Measurements from ENCODE around the gene INVS. TPM values are rescaled to one million over a fixed set of nuclear protein-coding genes. Genes with fewer than 3 reads are reported as not detected.

The INVS gene
- total RNA-seq, 1 experiment from 2014 or later, result 21.1 TPM

- TF ChIP-seq FOSL1 (IDR thresholded peaks at IDR 0.05; ENCODE audit: low read depth) (no peak), POLR2A (IDR thresholded peaks at IDR 0.05; ENCODE audit: borderline replicate concordance, extremely low read depth, insufficient read depth, insufficient read length) (no peak), RAD21 (IDR thresholded peaks at IDR 0.05; ENCODE audit: low read depth) (no peak), ZBTB33 (IDR thresholded peaks at IDR 0.05; ENCODE audit: extremely low read depth, insufficient replicate concordance, low read length) (no peak), SIN3A (IDR thresholded peaks at IDR 0.05; ENCODE audit: low read depth) (no peak), CBX3 (IDR thresholded peaks at IDR 0.05; ENCODE audit: low read depth) (no peak), ZNF274 (IDR thresholded peaks at IDR 0.05; ENCODE audit: low read depth, low read length) (no peak), SRF (IDR thresholded peaks at IDR 0.05; ENCODE audit: low read depth) (no peak), EZH2 (IDR thresholded peaks at IDR 0.05) (no peak)
- no peaks in the 10 kb centered on the region for H3K4me1 ChIP-seq (ENCODE audit: control insufficient read depth in 1 of 2, insufficient read depth in 2 of 2, low read length in 2 of 2)
- H3K9ac ChIP-seq (ENCODE audit: low read length), result no peak overlapping the region
- no TSS peak for BruUV-seq (replicated peaks)
- H3K4me3 ChIP-seq (replicated peaks in 1 of 2; ENCODE audit: low read depth in 1 of 2, low read length in 2 of 2), result no peak overlapping the region
- intact Hi-C loops (cut with micrococcal nuclease), result no loop called here
- no peaks in the 10 kb centered on the region for H3K27me3 ChIP-seq (ENCODE audit: insufficient read depth, low read length)
- H3K79me2 ChIP-seq (ENCODE audit: insufficient read depth, low read length), result no peaks in the 10 kb centered on the region
- no peak overlapping the region for H2AFZ ChIP-seq (ENCODE audit: low read depth, low read length, poor library complexity, severe bottlenecking)
- no peak for DNase-seq (ENCODE audit: low read depth, low spot score)
- H4K20me1 ChIP-seq (ENCODE audit: insufficient read depth), result no peaks in the 10 kb centered on the region
- ChIA-PET RAD21 (ENCODE audit: low non-redundant PET in 1 of 2, low total read pairs in 2 of 2, uncharacterized antibody in 2 of 2, unreplicated experiment in 2 of 2) (no interaction called here), CTCF (no interaction called here), POLR2A (no interaction called here)
- H3K9me3 ChIP-seq (ENCODE audit: control insufficient read depth in 1 of 2, insufficient read depth in 1 of 2, low read depth in 1 of 2, low read length in 2 of 2), result no peaks in the 10 kb centered on the region
- H3K9me2 ChIP-seq (ENCODE audit: insufficient read depth), result no peaks in the 10 kb centered on the region
- H3K4me2 ChIP-seq (ENCODE audit: low read length), result no peak overlapping the region
- H3K27ac ChIP-seq (ENCODE audit: low read depth, low read length), result no peak overlapping the region
- ATAC-seq, result no peak
- no peaks in the 10 kb centered on the region for H3K36me3 ChIP-seq (ENCODE audit: control insufficient read depth in 1 of 2, insufficient read depth in 2 of 2, low read length in 2 of 2)
Observed at GRCh38 chr9:100160021-100160420, 61.0 kb downstream of the INVS start.

GRCh38 chr9:100167176-100167575 is 68.1 kb downstream of the INVS start:
- Histone ChIP-seq H3K27me3 (ENCODE audit: insufficient read depth, low read length) (no peaks in the 10 kb centered on the region), H3K9ac (ENCODE audit: low read length) (no peak overlapping the region), H3K4me1 (ENCODE audit: control insufficient read depth in 1 of 2, insufficient read depth in 2 of 2, low read length in 2 of 2) (no peaks in the 10 kb centered on the region), H3K4me2 (ENCODE audit: low read length) (no peak overlapping the region), H3K9me2 (ENCODE audit: insufficient read depth) (no peaks in the 10 kb centered on the region), H3K4me3 (replicated peaks in 1 of 2; ENCODE audit: low read depth in 1 of 2, low read length in 2 of 2) (no peak overlapping the region), H3K79me2 (ENCODE audit: insufficient read depth, low read length) (no peaks in the 10 kb centered on the region), H2AFZ (ENCODE audit: low read depth, low read length, poor library complexity, severe bottlenecking) (no peak overlapping the region), H3K36me3 (ENCODE audit: control insufficient read depth in 1 of 2, insufficient read depth in 2 of 2, low read length in 2 of 2) (no peaks in the 10 kb centered on the region), H3K27ac (ENCODE audit: low read depth, low read length) (no peak overlapping the region), H4K20me1 (ENCODE audit: insufficient read depth) (no peaks in the 10 kb centered on the region), H3K9me3 (ENCODE audit: control insufficient read depth in 1 of 2, insufficient read depth in 1 of 2, low read depth in 1 of 2, low read length in 2 of 2) (no peaks in the 10 kb centered on the region)
- intact Hi-C loops (cut with micrococcal nuclease), result no loop called here
- POLR2A ChIA-PET, result no interaction called here
- no TSS peak for BruUV-seq (replicated peaks)
- DNase-seq (ENCODE audit: low read depth, low spot score) (no peak), ATAC-seq (no peak)
- RAD21 ChIA-PET (ENCODE audit: low non-redundant PET in 1 of 2, low total read pairs in 2 of 2, uncharacterized antibody in 2 of 2, unreplicated experiment in 2 of 2), result no interaction called here
- TF ChIP-seq REST (IDR thresholded peaks at IDR 0.05; ENCODE audit: low read depth) (no peak), FOSL1 (IDR thresholded peaks at IDR 0.05; ENCODE audit: low read depth) (no peak), TCF7L2 (IDR thresholded peaks at IDR 0.05; ENCODE audit: borderline replicate concordance, extremely low read depth, insufficient read depth, insufficient read length) (no peak), ELF1 (IDR thresholded peaks at IDR 0.05; ENCODE audit: borderline replicate concordance, low read depth) (no peak), YY1 (IDR thresholded peaks at IDR 0.05; ENCODE audit: extremely low read depth, insufficient replicate concordance, low read depth, low read length) (no peak), EZH2phosphoT487 (IDR thresholded peaks at IDR 0.05; ENCODE audit: borderline replicate concordance) (no peak), CBX3 (IDR thresholded peaks at IDR 0.05; ENCODE audit: low read depth) (no peak), ZFX (IDR thresholded peaks at IDR 0.05) (no peak), EZH2 (IDR thresholded peaks at IDR 0.05) (no peak)
- CTCF ChIA-PET, result no interaction called here

Measured in HCT116 (cell line).